K562 (cell line): Measurements from ENCODE around the gene WDR70. TPM values are rescaled to one million over a fixed set of nuclear protein-coding genes. Genes with fewer than 3 reads are reported as not detected.
"Not testable (repeated sequence)": the region's sequence is repeated elsewhere in the genome, so short reads cannot be mapped to it uniquely, and the experiment has no call there.

ENCODE experiments used
- ATF7 ChIP-seq: fragments of 450-650 bp; IDR thresholded peaks from 2 replicates; pipeline ENCODE4 v1.7.1; 2014; ENCODE audit warnings: mild to moderate bottlenecking, moderate library complexity
- CBX1 ChIP-seq: sonication (generic); IDR thresholded peaks from 2 replicates; pipeline ENCODE4 v1.6.1; 2016; ENCODE audit warnings: antibody characterized with exemption, low read depth, mild to moderate bottlenecking
- CBX5 ChIP-seq: IDR thresholded peaks from 2 replicates; pipeline ENCODE4 v1.6.1; 2014; ENCODE audit warnings: low read depth, borderline replicate concordance
- HMGN3 ChIP-seq: IDR thresholded peaks from 2 replicates; pipeline ENCODE4 v1.6.1; 2011; ENCODE audit warnings: borderline replicate concordance, low read depth, mild to moderate bottlenecking, mixed read lengths, low read length; ENCODE audit not compliant: insufficient read length; ENCODE audit errors: extremely low read depth
- LCOR ChIP-seq: sonication (generic); formaldehyde crosslinking; IDR thresholded peaks from 2 replicates; pipeline ENCODE4 v1.8.0; 2022; ENCODE audit warnings: mild to moderate bottlenecking, missing genetic modification reagents
- MYC ChIP-seq, 2 experiments: fragments of 250-450 bp in 1 of 2; sonication (Bioruptor Pico) in 1 of 2; IDR thresholded peaks; 2 replicates each; pipeline versions ENCODE4 v1.5.1 to v1.6.1; 2012 to 2021; ENCODE audit warnings: low read depth in 2 of 2, borderline replicate concordance in 1 of 2, improper control_type of control experiment in 1 of 2, low read length in 1 of 2, mild to moderate bottlenecking in 1 of 2, moderate library complexity in 1 of 2
- PHF20 ChIP-seq: fragments of 450-650 bp; IDR thresholded peaks from 2 replicates; pipeline ENCODE4 v1.6.1; 2018; ENCODE audit not compliant: partially characterized antibody
- POLR2B ChIP-seq: fragments of 450-650 bp; IDR thresholded peaks from 2 replicates; pipeline ENCODE4 v1.6.1; 2018; ENCODE audit warnings: low read depth; ENCODE audit not compliant: partially characterized antibody
- RBBP5 ChIP-seq: fragments of 200-600 bp; sonication (generic); IDR thresholded peaks from 2 replicates; pipeline ENCODE4 v1.6.1; 2012; ENCODE audit warnings: borderline replicate concordance, mild to moderate bottlenecking, low read length, control low read depth, inconsistent platforms; ENCODE audit not compliant: insufficient read depth, poor library complexity, severe bottlenecking
- SPI1 ChIP-seq: IDR thresholded peaks from 2 replicates; pipeline ENCODE4 v1.6.1; 2011; ENCODE audit warnings: low read depth, low read length, control low read depth, borderline replicate concordance
- TAF7 ChIP-seq: fragments of 450-650 bp; IDR thresholded peaks from 2 replicates; pipeline ENCODE4 v1.6.1; 2016; ENCODE audit warnings: missing genetic modification characterization, missing compliant biosample characterization
- TEAD4 ChIP-seq, 2 experiments: sonication (generic) in 1 of 2; formaldehyde crosslinking in 1 of 2; IDR thresholded peaks; 2 replicates each; pipeline versions ENCODE4 v1.6.1 to v1.8.0; 2012 to 2022; ENCODE audit warnings: borderline replicate concordance in 1 of 2, inconsistent platforms in 1 of 2, low read length in 1 of 2, mild to moderate bottlenecking in 1 of 2, missing genetic modification reagents in 1 of 2
- TOE1 ChIP-seq, 2 experiments: fragments of 450-650 bp in 1 of 2; sonication (generic) in 1 of 2; formaldehyde crosslinking in 1 of 2; IDR thresholded peaks; 2 replicates each; pipeline versions ENCODE4 v1.7.1 to v1.8.0; 2016 to 2022; ENCODE audit warnings: borderline replicate concordance in 2 of 2, mild to moderate bottlenecking in 2 of 2, antibody characterized with exemption in 1 of 2, inconsistent platforms in 1 of 2, low read depth in 1 of 2, missing genetic modification reagents in 1 of 2, moderate library complexity in 1 of 2
- ZBTB1 ChIP-seq: sonication (generic); formaldehyde crosslinking; IDR thresholded peaks from 2 replicates; pipeline ENCODE4 v1.8.1; 2023; ENCODE audit warnings: missing genetic modification reagents, low read depth, mild to moderate bottlenecking, borderline replicate concordance
- ZFX ChIP-seq: sonication (generic); formaldehyde crosslinking; IDR thresholded peaks from 2 replicates; pipeline ENCODE4 v1.8.0; 2022; ENCODE audit warnings: mild to moderate bottlenecking, missing genetic modification reagents, moderate library complexity
- ZNF175 ChIP-seq: fragments of 200-800 bp; sonication (Bioruptor generic); IDR thresholded peaks from 2 replicates; pipeline ENCODE4 v1.6.1; 2016; ENCODE audit warnings: low read depth, mild to moderate bottlenecking, missing genetic modification characterization, missing compliant biosample characterization
- polyA plus RNA-seq, 8 experiments: library from polyadenylated mRNA; depleted of rRNA in 4 of 8; stranded (reverse) in 5 of 8; unstranded in 3 of 8; fragments of >200 nt; fragmentation: Nextera tagmentation in 2 of 8; fragmentation: Illumina TruSeq in 1 of 8; extraction: Ambion mirVana in 2 of 8; extraction: Trizol in 1 of 8; gene quantifications; 2 replicates each; pipeline versions ENCODE4 v1.2.1 to v1.2.3, GENCODE V29; 2011 to 2014; ENCODE audit warnings: inconsistent platforms in 1 of 8, missing spikeins in 1 of 8
- total RNA-seq, 7 experiments: library from RNA; depleted of rRNA in 6 of 7; stranded (reverse); fragments of >200 nt in 6 of 7; fragmentation: Illumina TruSeq in 2 of 7; extraction: Trizol in 2 of 7; gene quantifications; 2 replicates each; pipeline versions ENCODE4 v1.2.1 to v1.2.3, GENCODE V29; 2011 to 2021; ENCODE audit warnings: low replicate concordance in 1 of 7
- TF ChIP-seq, protein P1 (sequence below), 2 experiments: fragments of 450-650 bp; conservative IDR thresholded peaks; 2 replicates each; pipeline ENCODE4 v1.6.1; 2017; ENCODE audit warnings: mild to moderate bottlenecking in 2 of 2, moderate library complexity in 2 of 2
- TF ChIP-seq, protein P2 (sequence below): fragments of 450-650 bp; IDR thresholded peaks from 2 replicates; pipeline ENCODE4 v1.6.1; 2016; ENCODE audit warnings: mild to moderate bottlenecking
- TF ChIP-seq, protein P3 (sequence below), 3 experiments: IDR thresholded peaks in 2 of 3; conservative IDR thresholded peaks in 1 of 3; 2 replicates each; pipeline ENCODE4 v1.5.1; 2011 to 2012; ENCODE audit warnings: low read length in 3 of 3, mild to moderate bottlenecking in 3 of 3, control low read depth in 2 of 3, improper control_type of control experiment in 1 of 3, inconsistent platforms in 1 of 3, low read depth in 1 of 3, mixed read lengths in 1 of 3, moderate library complexity in 1 of 3; ENCODE audit not compliant: insufficient read depth in 2 of 3

The WDR70 gene
- total and polyA plus RNA-seq, 9 of the 15 experiments (the other 6 are each of a cell fraction or from before 2014, with no cell fraction given): 16.8 to 46.6 (median 38.8) TPM

DNA sequence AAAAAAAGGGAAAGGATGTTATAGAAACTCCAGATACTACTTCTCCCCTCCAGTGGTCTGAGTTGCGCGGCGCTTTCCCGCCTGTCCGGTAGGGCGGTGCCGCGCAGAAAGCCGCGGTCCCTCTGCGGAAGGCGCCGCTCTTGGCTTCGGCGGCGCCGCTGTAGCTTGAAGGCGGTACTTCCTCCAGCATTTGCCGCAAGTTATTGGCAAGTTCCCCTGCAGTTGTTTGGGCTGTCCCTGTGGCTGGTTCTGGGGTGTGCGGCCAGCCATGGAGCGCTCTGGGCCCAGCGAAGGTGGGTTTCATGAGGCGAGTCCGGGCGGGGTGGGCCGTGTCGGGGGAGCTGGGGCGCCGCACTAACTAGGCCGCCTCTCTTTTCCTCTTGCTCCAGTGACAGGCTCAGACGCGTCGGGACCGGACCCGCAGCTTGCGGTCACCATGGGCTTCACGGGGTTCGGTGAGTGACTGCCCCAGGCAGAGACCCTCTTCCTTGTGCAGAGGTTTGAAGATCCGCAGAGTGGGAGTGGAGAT is at the start of gene WDR70 (continued):
- TF ChIP-seq ZNF175 (CRISPR knock-in tag) (0 out of 2 replicates have a peak, but pooled peaks have one; percentile 58), ZBTB1 (CRISPR knock-in tag) (peak; percentile 74; the same call in 1 of the 2 replicates), SPI1 (peak; percentile 47), MYC (IDR thresholded peaks at IDR 0.05; ENCODE audit: low read depth, low read length) (peak; percentile 69), TEAD4 (IDR thresholded peaks at IDR 0.05; ENCODE audit: low read length) (0 out of 2 replicates have a peak, but pooled peaks have one; percentile 18), ZFX (CRISPR knock-in tag) (peak; percentile 74), CBX5 (peak; percentile 56; the same call in 1 of the 2 replicates), HMGN3 (peak; percentile 64), RBBP5 (peak; percentile 82), CBX1 (peak; percentile 84; the same call in 1 of the 2 replicates), TOE1 (IDR thresholded peaks at IDR 0.05; ENCODE audit: borderline replicate concordance) (peak; percentile 58), PHF20 (peak; percentile 91), POLR2B (peak; percentile 68), ATF7 (peak; percentile 54; the same call in 1 of the 2 replicates), LCOR (CRISPR knock-in tag) (peak; percentile 91), TAF7 (tag) (peak; percentile 21; the same call in 1 of the 2 replicates)
- TF ChIP-seq, protein P1, sequence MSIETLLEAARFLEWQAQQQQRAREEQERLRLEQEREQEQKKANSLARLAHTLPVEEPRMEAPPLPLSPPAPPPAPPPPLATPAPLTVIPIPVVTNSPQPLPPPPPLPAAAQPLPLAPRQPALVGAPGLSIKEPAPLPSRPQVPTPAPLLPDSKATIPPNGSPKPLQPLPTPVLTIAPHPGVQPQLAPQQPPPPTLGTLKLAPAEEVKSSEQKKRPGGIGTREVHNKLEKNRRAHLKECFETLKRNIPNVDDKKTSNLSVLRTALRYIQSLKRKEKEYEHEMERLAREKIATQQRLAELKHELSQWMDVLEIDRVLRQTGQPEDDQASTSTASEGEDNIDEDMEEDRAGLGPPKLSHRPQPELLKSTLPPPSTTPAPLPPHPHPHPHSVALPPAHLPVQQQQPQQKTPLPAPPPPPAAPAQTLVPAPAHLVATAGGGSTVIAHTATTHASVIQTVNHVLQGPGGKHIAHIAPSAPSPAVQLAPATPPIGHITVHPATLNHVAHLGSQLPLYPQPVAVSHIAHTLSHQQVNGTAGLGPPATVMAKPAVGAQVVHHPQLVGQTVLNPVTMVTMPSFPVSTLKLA (conservative IDR thresholded peaks at IDR 0.05): peak; percentile 63 to 84; a peak in 3 of 4 replicates
- TF ChIP-seq MYC (CRISPR knock-in tag; IDR thresholded peaks at IDR 0.05; ENCODE audit: borderline replicate concordance, low read depth); TEAD4 (CRISPR knock-in tag; IDR thresholded peaks at IDR 0.05; ENCODE audit: borderline replicate concordance); TOE1 (CRISPR knock-in tag; IDR thresholded peaks at IDR 0.05; ENCODE audit: borderline replicate concordance, low read depth): not testable (repeated sequence)
- TF ChIP-seq, protein P2, sequence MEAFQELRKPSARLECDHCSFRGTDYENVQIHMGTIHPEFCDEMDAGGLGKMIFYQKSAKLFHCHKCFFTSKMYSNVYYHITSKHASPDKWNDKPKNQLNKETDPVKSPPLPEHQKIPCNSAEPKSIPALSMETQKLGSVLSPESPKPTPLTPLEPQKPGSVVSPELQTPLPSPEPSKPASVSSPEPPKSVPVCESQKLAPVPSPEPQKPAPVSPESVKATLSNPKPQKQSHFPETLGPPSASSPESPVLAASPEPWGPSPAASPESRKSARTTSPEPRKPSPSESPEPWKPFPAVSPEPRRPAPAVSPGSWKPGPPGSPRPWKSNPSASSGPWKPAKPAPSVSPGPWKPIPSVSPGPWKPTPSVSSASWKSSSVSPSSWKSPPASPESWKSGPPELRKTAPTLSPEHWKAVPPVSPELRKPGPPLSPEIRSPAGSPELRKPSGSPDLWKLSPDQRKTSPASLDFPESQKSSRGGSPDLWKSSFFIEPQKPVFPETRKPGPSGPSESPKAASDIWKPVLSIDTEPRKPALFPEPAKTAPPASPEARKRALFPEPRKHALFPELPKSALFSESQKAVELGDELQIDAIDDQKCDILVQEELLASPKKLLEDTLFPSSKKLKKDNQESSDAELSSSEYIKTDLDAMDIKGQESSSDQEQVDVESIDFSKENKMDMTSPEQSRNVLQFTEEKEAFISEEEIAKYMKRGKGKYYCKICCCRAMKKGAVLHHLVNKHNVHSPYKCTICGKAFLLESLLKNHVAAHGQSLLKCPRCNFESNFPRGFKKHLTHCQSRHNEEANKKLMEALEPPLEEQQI: peak; percentile 70
- TF ChIP-seq, protein P3, sequence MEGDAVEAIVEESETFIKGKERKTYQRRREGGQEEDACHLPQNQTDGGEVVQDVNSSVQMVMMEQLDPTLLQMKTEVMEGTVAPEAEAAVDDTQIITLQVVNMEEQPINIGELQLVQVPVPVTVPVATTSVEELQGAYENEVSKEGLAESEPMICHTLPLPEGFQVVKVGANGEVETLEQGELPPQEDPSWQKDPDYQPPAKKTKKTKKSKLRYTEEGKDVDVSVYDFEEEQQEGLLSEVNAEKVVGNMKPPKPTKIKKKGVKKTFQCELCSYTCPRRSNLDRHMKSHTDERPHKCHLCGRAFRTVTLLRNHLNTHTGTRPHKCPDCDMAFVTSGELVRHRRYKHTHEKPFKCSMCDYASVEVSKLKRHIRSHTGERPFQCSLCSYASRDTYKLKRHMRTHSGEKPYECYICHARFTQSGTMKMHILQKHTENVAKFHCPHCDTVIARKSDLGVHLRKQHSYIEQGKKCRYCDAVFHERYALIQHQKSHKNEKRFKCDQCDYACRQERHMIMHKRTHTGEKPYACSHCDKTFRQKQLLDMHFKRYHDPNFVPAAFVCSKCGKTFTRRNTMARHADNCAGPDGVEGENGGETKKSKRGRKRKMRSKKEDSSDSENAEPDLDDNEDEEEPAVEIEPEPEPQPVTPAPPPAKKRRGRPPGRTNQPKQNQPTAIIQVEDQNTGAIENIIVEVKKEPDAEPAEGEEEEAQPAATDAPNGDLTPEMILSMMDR (IDR thresholded peaks at IDR 0.05 in 2 of 3, conservative IDR thresholded peaks at IDR 0.05 in 1 of 3; ENCODE audit: insufficient read depth in 2 of 3, low read depth in 1 of 3, low read length in 3 of 3): peak; percentile 89 to 92 (median 90)
